ENCODE results near the gene DLAT. TPM values are rescaled to one million over a fixed set of nuclear protein-coding genes. Genes with fewer than 3 reads are reported as not detected.

DLAT gene
- 29.6 and 46.5 TPM in 2 replicates for total RNA-seq

DNA sequence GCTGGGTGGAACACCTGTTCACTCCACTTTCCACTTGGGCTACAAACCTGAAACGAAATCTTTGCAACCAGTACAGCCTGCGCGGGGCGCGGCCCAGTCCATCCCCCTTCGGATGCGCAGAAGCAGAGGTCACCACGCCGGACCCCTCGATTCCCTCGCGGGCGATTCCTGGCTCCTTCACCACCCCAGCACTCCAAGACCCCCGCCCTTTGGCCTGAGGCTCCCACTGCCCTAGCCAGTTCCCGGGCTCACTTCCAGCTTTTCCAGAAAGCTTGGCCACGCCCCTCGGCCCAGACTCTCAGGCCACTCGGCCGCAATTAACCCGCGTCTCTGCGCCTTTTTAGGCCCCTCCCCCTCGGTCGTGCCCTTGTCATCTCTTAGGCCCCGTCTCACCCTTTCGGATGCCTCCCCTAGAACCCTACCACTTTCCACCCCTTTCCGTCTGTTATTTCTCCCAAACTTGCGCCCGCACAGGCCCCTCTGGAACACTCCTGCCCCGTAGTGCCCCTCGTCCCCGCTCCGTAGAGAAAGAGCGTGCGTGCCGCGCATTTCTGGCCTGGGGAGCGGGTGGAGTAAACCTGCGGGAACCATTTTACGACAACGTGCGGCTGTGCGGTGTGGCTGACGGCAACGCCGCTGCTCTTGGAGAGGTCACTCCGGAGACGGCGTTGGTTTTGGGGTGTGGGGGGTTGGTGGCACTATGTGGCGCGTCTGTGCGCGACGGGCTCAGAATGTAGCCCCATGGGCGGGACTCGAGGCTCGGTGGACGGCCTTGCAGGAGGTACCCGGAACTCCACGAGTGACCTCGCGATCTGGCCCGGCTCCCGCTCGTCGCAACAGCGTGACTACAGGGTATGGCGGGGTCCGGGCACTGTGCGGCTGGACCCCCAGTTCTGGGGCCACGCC, at the start of gene DLAT:
TSS of gene DLAT (plus strand) at position 636 of the 906 bp plus-strand sequence. CDS start at position 701, 65 bp downstream.

DNA sequence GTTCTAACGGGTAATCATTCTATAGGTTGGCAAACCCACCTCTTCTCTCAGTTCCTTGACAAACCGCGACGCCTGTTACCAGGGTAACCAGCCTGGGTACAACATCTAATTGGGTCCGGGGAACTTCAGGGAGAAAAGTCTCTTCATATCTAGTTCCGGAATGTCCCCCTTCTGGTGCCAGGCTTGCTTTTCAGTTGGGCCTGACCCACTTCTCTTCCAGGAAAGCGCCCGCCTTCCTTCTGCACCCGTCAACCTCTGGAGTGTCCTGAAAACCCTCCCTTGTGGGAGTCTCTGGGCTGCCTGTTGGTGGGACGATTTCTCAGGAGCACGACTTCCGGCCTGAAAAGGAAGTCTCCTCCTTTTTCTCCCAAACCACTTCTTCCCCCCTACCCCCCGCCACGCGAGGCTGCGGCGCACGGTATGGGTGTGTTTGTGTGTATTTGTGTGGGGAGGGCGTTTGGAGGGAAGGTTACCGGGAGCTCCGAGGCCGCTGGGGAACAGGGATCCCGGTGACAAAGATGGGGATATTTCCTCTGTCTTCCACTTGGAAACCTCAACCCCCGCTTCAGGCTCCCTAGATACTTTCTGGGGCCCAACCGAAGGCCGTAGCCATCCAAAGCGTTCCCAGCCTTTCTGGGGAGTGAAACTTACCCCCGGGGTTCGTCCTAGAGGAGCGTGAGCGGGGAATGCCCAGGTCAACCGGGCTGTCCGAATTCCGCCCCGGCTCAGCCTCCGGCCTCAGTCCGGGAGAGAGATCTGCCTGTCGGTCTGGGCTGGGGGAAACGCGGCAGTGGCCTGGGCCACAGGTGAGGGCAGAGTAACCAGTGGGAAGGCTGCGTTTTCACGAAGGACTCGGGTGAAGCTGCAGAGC, 49.0 kb downstream of the DLAT start, which contains the start of the genes NKAPD1 and PIH1D2:
TSS of gene NKAPD1 (plus strand) at position 359 of the 871 bp plus-strand sequence. CDS start 1,276 bp downstream, outside the sequence.
TSS of gene PIH1D2 (minus strand) at position 77 of the 871 bp plus-strand sequence. CDS start 843 bp downstream, outside the sequence.

DNA sequence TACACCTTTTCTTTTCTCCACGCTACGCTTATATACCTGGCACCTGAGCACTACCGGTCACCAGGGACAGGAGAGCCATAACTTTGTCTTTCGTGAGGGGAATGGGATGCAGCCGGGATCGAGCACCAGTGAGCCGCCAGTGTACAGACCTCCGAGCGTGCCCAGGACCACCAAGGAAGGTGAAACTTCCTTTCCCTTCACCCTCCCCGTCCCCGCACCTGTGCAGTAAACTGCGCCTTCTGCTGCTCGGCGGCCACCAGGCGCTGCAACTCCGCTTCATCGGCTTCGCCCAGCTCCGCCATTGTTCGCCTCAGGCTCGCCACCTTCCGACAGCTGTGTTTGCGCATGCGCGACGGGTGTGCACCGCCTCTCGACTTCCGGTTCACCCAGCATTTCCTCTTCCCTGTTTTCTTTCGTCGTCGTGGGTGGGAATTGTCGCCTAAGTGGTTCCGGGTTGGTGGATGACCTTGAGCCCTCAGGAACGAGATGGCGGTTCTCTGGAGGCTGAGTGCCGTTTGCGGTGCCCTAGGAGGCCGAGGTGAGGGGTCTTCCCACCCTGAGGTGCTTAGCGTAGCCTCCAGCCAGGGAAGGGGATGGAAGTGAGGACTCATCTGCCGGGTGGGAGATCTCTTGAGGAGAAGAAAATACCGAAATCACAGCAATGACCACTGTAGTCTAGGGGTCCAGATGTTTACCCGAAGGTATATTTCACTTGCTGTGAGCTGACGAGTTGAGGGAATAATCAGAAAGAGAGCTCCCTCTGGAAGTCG, 61.4 kb downstream of the DLAT start, which contains the start of the genes SDHD and TIMM8B:
TSS of gene SDHD (plus strand) at position 452 of the 770 bp plus-strand sequence. CDS start at position 487, 35 bp downstream.
TSS of gene TIMM8B (minus strand) at position 335 of the 770 bp plus-strand sequence. CDS start at position 302, 33 bp downstream.

Other genes starting within 250 kb of the DLAT start
- gene ALG9, start 153.8 kb upstream of the DLAT start, total RNA-seq, result 39.1 and 39.3 TPM in 2 replicates
- gene FDXACB1, start 146.2 kb upstream of the DLAT start, total RNA-seq, result 2.7 and 4.2 TPM in 2 replicates
- 7.0 and 9.0 TPM in 2 replicates for gene CFAP68, start 145.9 kb upstream of the DLAT start, total RNA-seq
- 2.5 and 6.0 TPM in 2 replicates for gene CRYAB, start 113.6 kb upstream of the DLAT start, total RNA-seq
- gene HSPB2, start 112.7 kb upstream of the DLAT start, total RNA-seq, result 0.25 TPM in 1 of 2 replicates, not detected in the other
- gene C11orf52, start 106.5 kb upstream of the DLAT start, total RNA-seq, result 0.11 and 0.25 TPM in 2 replicates
- 9.3 and 16.0 TPM in 2 replicates for gene DIXDC1, start 88.1 kb upstream of the DLAT start, total RNA-seq
- 0.87 and 2.2 TPM in 2 replicates for gene PIH1D2, start 48.6 kb downstream of the DLAT start, total RNA-seq
- 25.7 and 25.9 TPM in 2 replicates for gene NKAPD1, start 48.9 kb downstream of the DLAT start, total RNA-seq
- gene TIMM8B, start 61.3 kb downstream of the DLAT start, total RNA-seq, result 34.0 and 38.1 TPM in 2 replicates
- gene SDHD, start 61.5 kb downstream of the DLAT start, total RNA-seq, result 127 and 142 TPM in 2 replicates
- gene IL18, start 138.7 kb downstream of the DLAT start, total RNA-seq, result 2.0 and 2.3 TPM in 2 replicates
- 0.11 and 0.25 TPM in 2 replicates for gene TEX12, start 142.0 kb downstream of the DLAT start, total RNA-seq
- gene BCO2, start 150.1 kb downstream of the DLAT start, total RNA-seq, result 6.1 and 15.3 TPM in 2 replicates
- gene PTS, start 201.0 kb downstream of the DLAT start, total RNA-seq, result 58.4 and 86.8 TPM in 2 replicates
- gene PLET1, start 235.5 kb downstream of the DLAT start, total RNA-seq, result not detected in 2 replicates

All from uterine smooth muscle cell (primary cell).